HAP-1 (cell line): ENCODE measurements around the gene CEMIP.

Experiments
- DNase-seq, 2 experiments: peaks; one replicate each; pipeline ENCODE4 v3.0.0-alpha.2; 2016 to 2020; ENCODE audit warnings: low spot score in 2 of 2
- H3K27me3 ChIP-seq: fragments of 250-450 bp; sonication (Bioruptor Pico); 2 replicates; pipeline ENCODE4 v1.5.1; 2020; ENCODE audit warnings: low read depth, mild to moderate bottlenecking, moderate library complexity
- H3K36me3 ChIP-seq: fragments of 250-450 bp; sonication (Bioruptor Pico); replicated peaks from 2 replicates; pipeline ENCODE4 v1.5.1; 2020; ENCODE audit warnings: mild to moderate bottlenecking
- H3K4me1 ChIP-seq: fragments of 250-450 bp; sonication (Bioruptor Pico); 2 replicates; pipeline ENCODE4 v1.5.1; 2020; ENCODE audit warnings: mild to moderate bottlenecking
- H3K4me3 ChIP-seq: fragments of 250-450 bp; sonication (Bioruptor Pico); 2 replicates; pipeline ENCODE4 v1.5.1; 2020; ENCODE audit warnings: mild to moderate bottlenecking, moderate library complexity
- H3K9me3 ChIP-seq: fragments of 250-450 bp; sonication (Bioruptor Pico); 2 replicates; pipeline ENCODE4 v1.5.1; 2020; ENCODE audit warnings: mild to moderate bottlenecking, moderate library complexity
- in situ Hi-C: fragments of 300-500 bp; cut with MboI; formaldehyde crosslinking; loops from 3 replicates; pipeline ENCODE4 v1.14.3; 2020; ENCODE audit warnings: low sequenced_read_pairs, inconsistent platforms, mixed read lengths

The CEMIP gene

GRCh38 chr15:80934761-80935221, 155.6 kb downstream of the CEMIP start:
- Histone ChIP-seq H3K4me3 (no peak overlapping the region), H3K4me1 (no peaks in the 10 kb centered on the region), H3K9me3 (no peaks in the 10 kb centered on the region), H3K36me3 (no peaks in the 10 kb centered on the region), H3K27me3 (no peaks in the 10 kb centered on the region)
- in situ Hi-C loops, result no loop called here
- no peak for DNase-seq

- no peaks in the 10 kb centered on the region for H3K9me3 ChIP-seq
- H3K36me3 ChIP-seq, result no peaks in the 10 kb centered on the region
- H3K4me1 ChIP-seq, result no peaks in the 10 kb centered on the region
- H3K27me3 ChIP-seq, result no peaks in the 10 kb centered on the region
- H3K4me3 ChIP-seq, result no peak overlapping the region
- in situ Hi-C loops, result no loop called here
- no peak for DNase-seq
Observed at GRCh38 chr15:80936288-80937078, 157.3 kb downstream of the CEMIP start.

- Histone ChIP-seq H3K27me3 (no peaks in the 10 kb centered on the region), H3K36me3 (no peaks in the 10 kb centered on the region), H3K9me3 (no peaks in the 10 kb centered on the region), H3K4me1 (no peaks in the 10 kb centered on the region), H3K4me3 (no peak overlapping the region)
- in situ Hi-C loops, result no loop called here
- no peak for DNase-seq
Observed at GRCh38 chr15:80937718-80938117, 158.5 kb downstream of the CEMIP start.

- Histone ChIP-seq H3K9me3 (no peaks in the 10 kb centered on the region), H3K27me3 (no peaks in the 10 kb centered on the region), H3K4me1 (no peaks in the 10 kb centered on the region), H3K36me3 (no peaks in the 10 kb centered on the region), H3K4me3 (no peak overlapping the region)
- DNase-seq, result no peak
- in situ Hi-C loops, result no loop called here
Observed at GRCh38 chr15:80939216-80939615, 160.0 kb downstream of the CEMIP start.

- Histone ChIP-seq H3K4me1 (no peaks in the 10 kb centered on the region), H3K4me3 (no peak overlapping the region), H3K27me3 (no peaks in the 10 kb centered on the region), H3K36me3 (no peaks in the 10 kb centered on the region; the same call in 1 of the 2 replicates), H3K9me3 (no peaks in the 10 kb centered on the region)
- in situ Hi-C loops, result no loop called here
- no peak for DNase-seq
Observed at GRCh38 chr15:80940331-80940730, 161.2 kb downstream of the CEMIP start.

- no peak for DNase-seq
- in situ Hi-C loops, result no loop called here
- H3K36me3 ChIP-seq, result no peaks in the 10 kb centered on the region; the same call in 1 of the 2 replicates
Observed at GRCh38 chr15:80940851-80941250, 161.7 kb downstream of the CEMIP start.

GRCh38 chr15:80942266-80942665, 163.1 kb downstream of the CEMIP start:
- Histone ChIP-seq H3K4me3 (no peak overlapping the region), H3K4me1 (no peaks in the 10 kb centered on the region), H3K9me3 (no peaks in the 10 kb centered on the region), H3K36me3 (no peaks in the 10 kb centered on the region; the same call in 1 of the 2 replicates), H3K27me3 (no peaks in the 10 kb centered on the region)
- in situ Hi-C loops, result no loop called here
- DNase-seq, result no peak

More at GRCh38 chr15:80940851-80941250, 161.7 kb downstream of the CEMIP start:
- Histone ChIP-seq H3K9me3 (no peaks in the 10 kb centered on the region), H3K4me3 (no peak overlapping the region), H3K27me3 (no peaks in the 10 kb centered on the region), H3K4me1 (no peaks in the 10 kb centered on the region)

GRCh38 chr15:80942746-80943565, 163.8 kb downstream of the CEMIP start:
- no peak overlapping the region for H3K4me3 ChIP-seq
- DNase-seq, result no peak
- no peaks in the 10 kb centered on the region for H3K4me1 ChIP-seq
- no peaks in the 10 kb centered on the region for H3K27me3 ChIP-seq
- in situ Hi-C loops, result no loop called here
- H3K9me3 ChIP-seq, result no peaks in the 10 kb centered on the region
- H3K36me3 ChIP-seq, result no peaks in the 10 kb centered on the region; the same call in 1 of the 2 replicates

- no peaks in the 10 kb centered on the region for H3K4me1 ChIP-seq
- no peak overlapping the region for H3K4me3 ChIP-seq
- no peaks in the 10 kb centered on the region for H3K9me3 ChIP-seq
- in situ Hi-C loops, result no loop called here
- H3K36me3 ChIP-seq, result no peaks in the 10 kb centered on the region; the same call in 1 of the 2 replicates
- DNase-seq, result no peak
- H3K27me3 ChIP-seq, result no peaks in the 10 kb centered on the region
Observed at GRCh38 chr15:80944818-80945217, 165.6 kb downstream of the CEMIP start.

- in situ Hi-C loops, result no loop called here
- Histone ChIP-seq H3K4me3 (no peak overlapping the region), H3K36me3 (no peaks in the 10 kb centered on the region; the same call in 1 of the 2 replicates), H3K4me1 (no peaks in the 10 kb centered on the region), H3K9me3 (no peaks in the 10 kb centered on the region), H3K27me3 (no peaks in the 10 kb centered on the region)
- no peak for DNase-seq
Observed at GRCh38 chr15:80945605-80946004, 166.4 kb downstream of the CEMIP start.

GRCh38 chr15:80946576-80946975, 167.4 kb downstream of the CEMIP start:
- Histone ChIP-seq H3K4me1 (no peaks in the 10 kb centered on the region), H3K9me3 (no peaks in the 10 kb centered on the region), H3K36me3 (peaks cover 8% of the 10 kb centered on the region), H3K27me3 (no peaks in the 10 kb centered on the region), H3K4me3 (no peak overlapping the region)
- in situ Hi-C loops, result no loop called here
- DNase-seq, result no peak

GRCh38 chr15:80948651-80949292, 169.6 kb downstream of the CEMIP start:
- DNase-seq, result no peak
- no peaks in the 10 kb centered on the region for H3K27me3 ChIP-seq
- in situ Hi-C loops, result no loop called here
- no peaks in the 10 kb centered on the region for H3K4me1 ChIP-seq
- H3K4me3 ChIP-seq, result no peak overlapping the region
- no peaks in the 10 kb centered on the region for H3K9me3 ChIP-seq
- peaks cover 8% of the 10 kb centered on the region for H3K36me3 ChIP-seq

- Histone ChIP-seq H3K4me1 (peaks cover 6% of the 10 kb centered on the region; the same call in 1 of the 2 replicates), H3K36me3 (peaks cover 8% of the 10 kb centered on the region), H3K9me3 (no peaks in the 10 kb centered on the region), H3K27me3 (no peaks in the 10 kb centered on the region), H3K4me3 (no peak overlapping the region)
- in situ Hi-C loops, result no loop called here
- no peak for DNase-seq
Observed at GRCh38 chr15:80949756-80950155, 170.6 kb downstream of the CEMIP start.
